Right cardiac atrium (tissue), 5 donors: ENCODE results near the gene PPM1A. TPM values are rescaled to one million over a fixed set of nuclear protein-coding genes. Genes with fewer than 3 reads are reported as not detected.

ENCODE experiments used
- ATAC-seq, 2 donors: fragments of 200-7000 bp; cut with Tn5 transposase; one replicate each; pipeline versions ENCODE4 v1.8.0 to v1.9.1; 2020; ENCODE audit warnings: moderate library complexity in 2 of 2, mild to moderate bottlenecking in 1 of 2
- DNase-seq, 3 donors: peaks; one replicate each; pipeline ENCODE4 v3.0.0-alpha.2; 2020
- H3K27ac ChIP-seq: one replicate; pipeline ENCODE4 v1.5.1; 2013; ENCODE audit warnings: mild to moderate bottlenecking, low read length, control low read depth, moderate library complexity
- H3K27me3 ChIP-seq: one replicate; pipeline ENCODE4 v1.6.1; 2013; ENCODE audit not compliant: control insufficient read depth, insufficient read depth
- H3K4me1 ChIP-seq: one replicate; pipeline ENCODE4 v1.6.1; 2013; ENCODE audit warnings: low read length; ENCODE audit not compliant: control insufficient read depth, insufficient read depth
- H3K4me3 ChIP-seq: one replicate; pipeline ENCODE4 v1.5.1; 2013; ENCODE audit warnings: low read length, control low read depth
- H3K9me3 ChIP-seq: one replicate; pipeline ENCODE4 v1.6.1; 2013; ENCODE audit warnings: low read length; ENCODE audit not compliant: control insufficient read depth
- WGBS: extraction: QIAGEN DNeasy Blood & Tissue Kit; methylation state at CpG from one replicate; pipeline ENCODE4 v1.1.7; 2013; 5-methylcytosine and 5-hydroxymethylcytosine counted together
- intact Hi-C, 4 donors: fragments of 100-400 bp; cut with DNase I; formaldehyde crosslinking; loops; one replicate each; pipeline versions ENCODE4 v1.11.0 to v1.14.0; 2022 to 2023
- polyA plus RNA-seq: library from polyadenylated mRNA; stranded (reverse); fragments of 200-250 nt; gene quantifications from one replicate; pipeline ENCODE4 v1.2.3, GENCODE V29; 2013
- total RNA-seq, 4 donors: library from RNA; stranded (reverse); fragmentation: NEBNext Ultra II Directional; extraction: Animal tissue kit (Norgen Biotek cat#: 25700); gene quantifications; one replicate each; pipeline ENCODE4 v1.2.1, GENCODE V29; 2021
- donor health status: healthy with polysubstance abuse.
- donor health status: DM: no; HTN: yes; CAD: no.
- donor health status: DM: no; HTN: no; CAD: no.
- donor health status: DM: no; HTN: yes; CAD: no; lungs with severe emphysema.
- donor health status: DM: yes; HTN: yes; CAD: no.

The PPM1A gene
- total and polyA plus RNA-seq, 5 donors, result 37.8 to 88.2 (median 79.6) TPM

GRCh38 chr14:60247994-60248696 lies 876 bp upstream of the PPM1A start:
- H3K27me3 ChIP-seq, result no peaks in the 10 kb centered on the region
- ATAC-seq, result peak; percentile 94 to 95
- peak overlapping the region; percentile 90 for H3K27ac ChIP-seq
- no peaks in the 10 kb centered on the region for H3K4me1 ChIP-seq
- under 1% methylated on average over 27 of the region's 27 CpGs for WGBS
- intact Hi-C loops, result no loop called here
- DNase-seq, result peak; percentile 90 to 95 (median 93)
- peak overlapping the region; percentile 100 for H3K4me3 ChIP-seq
- no peaks in the 10 kb centered on the region for H3K9me3 ChIP-seq

- Histone ChIP-seq H3K4me1 (no peaks in the 10 kb centered on the region), H3K4me3 (peak overlapping the region; percentile 100), H3K9me3 (no peaks in the 10 kb centered on the region), H3K27ac (peak overlapping the region; percentile 100), H3K27me3 (no peaks in the 10 kb centered on the region)
- intact Hi-C loops, result no loop called here
- DNase-seq (peak; percentile 77 to 92 (median 90)), ATAC-seq (peak; percentile 65 to 69)
- WGBS, result under 1% methylated on average over 103 of the region's 107 CpGs
These were observed 568 bp downstream of the PPM1A start for GRCh38 chr14:60249321-60250256.

GRCh38 chr14:60250257-60251035 lies 1.4 kb downstream of the PPM1A start:
- ATAC-seq (no peak), DNase-seq (no peak)
- H3K27ac ChIP-seq, result peak overlapping the region; percentile 58
- intact Hi-C loops, result no loop called here
- no peaks in the 10 kb centered on the region for H3K27me3 ChIP-seq
- no peaks in the 10 kb centered on the region for H3K9me3 ChIP-seq
- peak overlapping the region; percentile 100 for H3K4me3 ChIP-seq
- WGBS, result 16% methylated on average over 9 of the region's 9 CpGs
- H3K4me1 ChIP-seq, result no peaks in the 10 kb centered on the region

- intact Hi-C loops, result no loop called here
- Histone ChIP-seq H3K9me3 (no peaks in the 10 kb centered on the region), H3K4me1 (no peaks in the 10 kb centered on the region), H3K27ac (no peak overlapping the region), H3K27me3 (no peaks in the 10 kb centered on the region), H3K4me3 (peak overlapping the region; percentile 100)
- 70% methylated on average over 1 of the region's 1 CpG for WGBS
- ATAC-seq (no peak), DNase-seq (no peak)
These were observed 2.9 kb downstream of the PPM1A start for GRCh38 chr14:60251877-60252276.

- Histone ChIP-seq H3K27me3 (no peaks in the 10 kb centered on the region), H3K4me3 (no peak overlapping the region)
These were observed 3.6 kb downstream of the PPM1A start for GRCh38 chr14:60252630-60253029.

GRCh38 chr14:60253649-60254048 lies 4.6 kb downstream of the PPM1A start:
- intact Hi-C loops, result no loop called here
- 67% methylated on average over 3 of the region's 3 CpGs for WGBS
- no peaks in the 10 kb centered on the region for H3K27me3 ChIP-seq
- no peak overlapping the region for H3K27ac ChIP-seq
- no peak overlapping the region for H3K4me3 ChIP-seq
- no peak for DNase-seq
- H3K9me3 ChIP-seq, result no peaks in the 10 kb centered on the region
- no peak for ATAC-seq
- peaks cover 2% of the 10 kb centered on the region for H3K4me1 ChIP-seq

More at GRCh38 chr14:60252630-60253029, 3.6 kb downstream of the PPM1A start:
- DNase-seq (no peak), ATAC-seq (no peak)
- WGBS, result 74% methylated on average over 2 of the region's 2 CpGs
- intact Hi-C loops, result no loop called here
- Histone ChIP-seq H3K4me1 (no peaks in the 10 kb centered on the region), H3K9me3 (no peaks in the 10 kb centered on the region), H3K27ac (no peak overlapping the region)

GRCh38 chr14:60254176-60254575 lies 5.2 kb downstream of the PPM1A start:
- Histone ChIP-seq H3K27me3 (no peaks in the 10 kb centered on the region), H3K9me3 (no peaks in the 10 kb centered on the region), H3K4me1 (peaks cover 2% of the 10 kb centered on the region), H3K27ac (no peak overlapping the region), H3K4me3 (no peak overlapping the region)
- no peak for ATAC-seq
- WGBS, result 53% methylated on average over 1 of the region's 1 CpG
- no peak for DNase-seq
- intact Hi-C loops, result no loop called here

GRCh38 chr14:60257865-60258264 lies 8.8 kb downstream of the PPM1A start:
- H3K4me1 ChIP-seq, result peaks cover 2% of the 10 kb centered on the region
- no peak overlapping the region for H3K27ac ChIP-seq
- no peaks in the 10 kb centered on the region for H3K27me3 ChIP-seq
- no peak overlapping the region for H3K4me3 ChIP-seq
- no peaks in the 10 kb centered on the region for H3K9me3 ChIP-seq
- ATAC-seq (no peak), DNase-seq (no peak)
- intact Hi-C loops, result no loop called here
- WGBS, result 90% methylated on average over 1 of the region's 1 CpG

GRCh38 chr14:60265163-60265562 lies 16.1 kb downstream of the PPM1A start:
- Histone ChIP-seq H3K4me3 (no peak overlapping the region), H3K4me1 (no peaks in the 10 kb centered on the region), H3K27ac (no peak overlapping the region), H3K9me3 (no peaks in the 10 kb centered on the region), H3K27me3 (no peaks in the 10 kb centered on the region)
- WGBS, result 91% methylated on average over 1 of the region's 1 CpG
- intact Hi-C loops, result no loop called here
- DNase-seq (no peak), ATAC-seq (no peak)

- 95% methylated on average over 1 of the region's 1 CpG for WGBS
- Histone ChIP-seq H3K4me1 (peaks cover 2% of the 10 kb centered on the region), H3K4me3 (no peak overlapping the region), H3K27ac (no peak overlapping the region), H3K27me3 (no peaks in the 10 kb centered on the region), H3K9me3 (no peaks in the 10 kb centered on the region)
- ATAC-seq (no peak), DNase-seq (no peak)
- intact Hi-C loops, result no loop called here
These were observed 17.3 kb downstream of the PPM1A start for GRCh38 chr14:60266021-60266937.
